NB4 (cell line): Measurements from ENCODE around the gene PNLIPRP2.

ENCODE experiments used
- DNase-seq: peaks from one replicate; pipeline ENCODE4 v3.0.0; 2010; ENCODE audit warnings: low read depth
- H3K4me3 ChIP-seq: one replicate; pipeline ENCODE4 v1.5.1; 2011; ENCODE audit warnings: mild to moderate bottlenecking, low read depth, low read length, moderate library complexity
- CTCF ChIP-seq: IDR thresholded peaks from one replicate; pipeline ENCODE4 v1.5.1; 2012; ENCODE audit warnings: low read depth, low read length
- MAX ChIP-seq: IDR thresholded peaks from 2 replicates; pipeline ENCODE4 v1.6.1; 2011; ENCODE audit warnings: low read depth, low read length
- MYC ChIP-seq: IDR thresholded peaks from 2 replicates; pipeline ENCODE4 v1.6.1; 2011; ENCODE audit warnings: low read depth, low read length
- POLR2A ChIP-seq: IDR thresholded peaks from 2 replicates; pipeline ENCODE4 v1.6.1; 2011; ENCODE audit warnings: mild to moderate bottlenecking; ENCODE audit not compliant: insufficient read length; ENCODE audit errors: extremely low read depth

The PNLIPRP2 gene

GRCh38 chr10:116673866-116674265, 53.1 kb downstream of the PNLIPRP2 start:
- TF ChIP-seq CTCF (no peak), POLR2A (no peak), MAX (no peak)
- DNase-seq, result no peak
- H3K4me3 ChIP-seq, result no peak overlapping the region

- H3K4me3 ChIP-seq, result no peak overlapping the region
- no peak for DNase-seq
- no peak for TF ChIP-seq POLR2A
- TF ChIP-seq CTCF, result no peak
- TF ChIP-seq MYC, result no peak
- TF ChIP-seq MAX, result no peak
Measured at GRCh38 chr10:116674901-116675423, 54.2 kb downstream of the PNLIPRP2 start.

- H3K4me3 ChIP-seq, result no peak overlapping the region
- TF ChIP-seq POLR2A (no peak), CTCF (no peak), MYC (no peak), MAX (no peak)
- DNase-seq, result no peak
Measured at GRCh38 chr10:116676118-116676517, 55.4 kb downstream of the PNLIPRP2 start.

- no peak for TF ChIP-seq MAX
- TF ChIP-seq CTCF, result no peak
- TF ChIP-seq MYC, result no peak
- TF ChIP-seq POLR2A, result no peak
- H3K4me3 ChIP-seq, result no peak overlapping the region
- no peak for DNase-seq
Measured at GRCh38 chr10:116676633-116677032, 55.9 kb downstream of the PNLIPRP2 start.

GRCh38 chr10:116679351-116679750, 58.6 kb downstream of the PNLIPRP2 start:
- DNase-seq, result no peak
- TF ChIP-seq POLR2A (no peak), MYC (no peak), MAX (no peak), CTCF (no peak)
- H3K4me3 ChIP-seq, result no peak overlapping the region

- no peak for DNase-seq
- no peak overlapping the region for H3K4me3 ChIP-seq
- no peak for TF ChIP-seq MYC
- no peak for TF ChIP-seq MAX
- no peak for TF ChIP-seq CTCF
- no peak for TF ChIP-seq POLR2A
Measured at GRCh38 chr10:116683166-116683565, 62.4 kb downstream of the PNLIPRP2 start.
